Right ventricle myocardium superior (tissue), 1 donor: ENCODE data around the gene RPL4. TPM values are rescaled to one million over a fixed set of nuclear protein-coding genes. Genes with fewer than 3 reads are reported as not detected.
A peak's percentile ranks its signal among the peaks of the same experiment; 100 is the strongest.
"Not testable (repeated sequence)": the region's sequence is repeated elsewhere in the genome, so short reads cannot be mapped to it uniquely, and the experiment has no call there.

Source experiments
- ATAC-seq: fragments of 200-7000 bp; cut with Tn5 transposase; one replicate; pipeline ENCODE4 v1.9.1; 2020; ENCODE audit warnings: mild to moderate bottlenecking; ENCODE audit not compliant: poor library complexity
- DNase-seq: peaks from one replicate; pipeline ENCODE4 v3.0.0-alpha.2; 2020
- intact Hi-C: fragments of 100-400 bp; cut with DNase I; formaldehyde crosslinking; loops from one replicate; pipeline ENCODE4 v1.11.2; 2022
- total RNA-seq: library from RNA; stranded (reverse); fragmentation: NEBNext Ultra II Directional; extraction: Animal tissue kit (Norgen Biotek cat#: 25700); gene quantifications from one replicate; pipeline ENCODE4 v1.2.1, GENCODE V29; 2021
- donor health status: DM: no; HTN: yes; CAD: no; lungs with severe emphysema.

Gene RPL4
- total RNA-seq, 1 donor from 2014 or later, result 1,324 TPM

DNA sequence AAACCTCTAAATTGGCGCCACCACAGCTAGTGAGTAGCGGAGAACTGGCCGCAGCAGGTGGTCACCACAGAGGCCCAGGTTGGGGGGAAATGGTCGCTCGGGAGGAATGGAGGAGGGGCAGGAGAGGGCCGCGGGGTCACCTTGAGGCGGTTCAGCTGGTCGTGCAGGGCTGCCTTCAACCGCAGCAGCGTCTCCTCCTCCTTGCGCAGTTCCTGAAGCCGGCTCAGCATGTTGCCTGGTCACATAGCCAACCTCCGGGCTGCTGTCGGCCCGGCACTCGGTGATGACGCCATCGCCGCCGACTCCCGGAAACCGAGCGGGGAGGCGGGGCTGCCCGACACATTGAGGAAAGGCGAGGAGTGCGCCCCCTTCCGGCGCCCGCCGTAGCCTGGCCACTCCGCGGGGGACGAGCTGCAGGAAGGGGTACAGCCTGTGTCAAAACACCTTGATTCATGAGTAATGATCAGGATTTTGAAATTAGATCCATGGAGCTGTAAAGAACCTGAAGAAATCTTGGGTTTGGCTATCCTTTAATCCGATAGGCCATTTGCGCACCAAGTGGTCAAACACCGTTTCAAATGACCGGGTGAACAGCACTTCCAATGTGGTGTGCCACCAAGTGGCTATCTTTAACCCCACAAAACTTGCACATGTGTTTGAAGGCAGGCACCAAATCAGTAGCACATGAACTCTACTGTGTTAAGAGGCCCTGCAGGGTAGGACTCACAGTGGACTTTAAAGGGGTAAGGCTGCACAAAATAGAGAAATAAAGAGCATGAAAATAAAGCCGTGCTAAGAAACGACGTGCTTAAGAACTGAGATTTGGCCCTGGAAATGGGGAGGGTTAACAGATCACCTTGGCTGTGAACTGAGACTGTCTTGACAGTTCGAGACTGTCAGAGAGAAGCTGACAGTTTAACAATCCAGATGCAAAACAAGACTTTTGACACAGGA, 6.9 kb downstream of the RPL4 start, which contains the start of gene SNAPC5:
SNAPC5 (minus strand) TSS at position 261 of the 954 bp plus-strand sequence; CDS start at position 230, 31 bp downstream.
- ATAC-seq (peak; percentile 98), DNase-seq (peak; percentile 99)
- intact Hi-C loops, result loop anchor here (2.0 kb wide), 1 partner anchor 111 kb away; the partner anchor contains the start of gene MAP2K1

DNA sequence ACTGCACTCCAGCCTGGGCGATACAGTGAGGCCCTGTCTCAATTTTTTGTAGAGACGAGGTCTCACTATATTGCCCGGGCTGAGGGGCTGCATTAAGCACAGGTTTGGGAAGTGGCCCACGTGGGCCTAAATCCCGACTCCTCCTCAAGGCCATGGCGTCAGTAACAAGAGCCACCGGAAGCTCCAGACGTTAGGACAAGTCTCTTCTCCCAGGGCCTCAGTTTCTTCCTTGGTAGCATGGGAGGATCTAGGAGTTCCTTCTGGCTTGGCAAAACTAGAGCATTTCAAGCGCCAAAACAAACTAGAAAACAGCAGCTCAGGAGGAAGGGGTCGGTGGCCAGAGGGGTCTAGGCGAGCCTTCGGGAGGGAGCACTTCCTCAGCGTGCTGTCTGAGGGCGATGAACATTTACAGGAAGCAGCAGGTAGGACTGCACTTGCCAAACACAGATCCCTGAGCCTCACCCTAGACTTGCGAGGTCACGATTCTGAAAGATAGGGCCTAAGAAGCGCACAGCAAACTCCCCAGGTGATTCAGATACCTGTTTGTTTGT, 7.6 kb downstream of the RPL4 start:
- intact Hi-C loops, result no loop called here
- peak; percentile 16 for ATAC-seq
- no peak for DNase-seq

- ATAC-seq (no peak), DNase-seq (no peak)
- intact Hi-C loops, result no loop called here
These were observed 10.4 kb downstream of the RPL4 start for GRCh38 chr15:66494262-66494661.

GRCh38 chr15:66491846-66492245, 12.8 kb downstream of the RPL4 start:
- no peak for ATAC-seq
- DNase-seq, result no peak
- intact Hi-C loops, result no loop called here

DNA sequence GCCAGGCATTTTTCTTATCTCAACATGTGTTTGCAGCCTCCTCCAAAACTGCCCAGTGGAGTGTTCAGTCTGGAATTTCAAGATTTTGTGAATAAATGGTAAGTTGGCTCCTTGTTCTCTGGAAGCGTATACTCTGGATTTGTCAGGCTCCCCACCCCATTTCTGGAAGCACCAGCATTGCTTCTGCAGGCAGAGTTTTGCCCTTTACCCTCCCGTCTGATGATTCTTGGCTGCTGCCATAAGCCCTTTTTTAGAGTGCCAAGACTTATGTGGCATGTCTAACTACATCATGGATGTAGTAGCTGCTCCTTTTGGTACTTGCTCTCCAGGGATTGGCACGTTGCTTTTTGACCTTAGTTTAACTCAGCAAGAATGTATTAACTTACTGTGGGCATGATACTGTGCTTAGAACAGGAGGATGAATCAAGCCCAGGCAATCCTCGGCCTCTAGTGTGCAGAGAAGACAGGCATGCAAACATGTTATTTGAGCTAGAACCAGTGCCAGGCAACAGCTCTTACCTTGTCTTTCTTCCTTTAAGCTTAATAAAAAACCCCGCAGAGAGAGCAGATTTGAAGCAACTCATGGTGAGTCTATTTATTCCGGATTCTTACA, 15.4 kb downstream of the RPL4 start:
- intact Hi-C loops, result no loop called here
- no peak for DNase-seq
- ATAC-seq, result no peak

- DNase-seq (no peak), ATAC-seq (no peak)
- intact Hi-C loops, result no loop called here
These were observed 16.1 kb downstream of the RPL4 start for GRCh38 chr15:66488525-66488924.

GRCh38 chr15:66486887-66487286, 17.8 kb downstream of the RPL4 start:
- DNase-seq, result no peak
- ATAC-seq, result no peak
- intact Hi-C loops, result no loop called here

GRCh38 chr15:66484539-66485112, 20.0 kb downstream of the RPL4 start:
- DNase-seq, result no peak
- intact Hi-C loops, result no loop called here
- ATAC-seq, result no peak

DNA sequence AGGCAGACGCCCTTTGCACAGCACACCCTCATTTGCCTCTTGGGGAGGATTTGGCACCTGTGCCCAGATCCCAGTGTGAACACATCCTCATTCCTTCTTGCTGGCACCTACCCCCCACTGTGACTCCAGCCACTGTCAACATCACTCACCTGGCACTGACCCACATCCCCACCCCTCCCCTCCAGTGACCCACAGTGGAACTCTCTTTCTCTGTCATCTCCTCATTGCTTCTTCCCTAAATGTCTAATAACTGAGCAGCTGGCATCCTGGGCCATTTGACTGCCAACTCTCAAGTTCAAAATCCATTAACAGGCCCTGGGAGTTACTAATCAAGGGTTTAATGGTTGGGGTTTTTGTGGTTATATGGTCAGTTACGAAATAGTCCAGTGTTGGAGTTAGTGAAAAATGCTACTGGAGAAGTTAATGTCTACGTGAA, 21.5 kb downstream of the RPL4 start:
- intact Hi-C loops, result no loop called here
- ATAC-seq (peak; percentile 69), DNase-seq (no peak)

DNA sequence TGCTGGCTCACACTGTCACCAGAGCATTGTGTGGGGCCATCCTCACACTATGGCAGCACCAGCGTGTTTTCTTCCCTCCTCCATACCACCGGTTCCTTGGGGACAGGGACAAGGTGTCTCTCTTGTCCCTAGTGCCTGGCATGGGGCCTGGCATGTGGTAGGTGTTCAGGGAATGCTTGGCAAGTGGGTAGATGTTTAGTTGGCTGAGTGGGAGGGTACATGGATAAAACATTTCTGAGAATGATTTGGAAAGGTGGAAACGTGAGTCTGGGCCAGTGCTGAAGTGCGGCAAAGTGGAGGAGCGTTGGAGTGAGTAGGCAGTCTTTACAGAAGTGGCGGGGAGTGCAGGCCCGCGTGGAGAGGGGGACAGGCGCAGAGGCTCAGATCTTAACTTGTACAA, 22.1 kb downstream of the RPL4 start:
- intact Hi-C loops, result no loop called here
- ATAC-seq, result peak; percentile 77
- DNase-seq, result peak; percentile 50

DNA sequence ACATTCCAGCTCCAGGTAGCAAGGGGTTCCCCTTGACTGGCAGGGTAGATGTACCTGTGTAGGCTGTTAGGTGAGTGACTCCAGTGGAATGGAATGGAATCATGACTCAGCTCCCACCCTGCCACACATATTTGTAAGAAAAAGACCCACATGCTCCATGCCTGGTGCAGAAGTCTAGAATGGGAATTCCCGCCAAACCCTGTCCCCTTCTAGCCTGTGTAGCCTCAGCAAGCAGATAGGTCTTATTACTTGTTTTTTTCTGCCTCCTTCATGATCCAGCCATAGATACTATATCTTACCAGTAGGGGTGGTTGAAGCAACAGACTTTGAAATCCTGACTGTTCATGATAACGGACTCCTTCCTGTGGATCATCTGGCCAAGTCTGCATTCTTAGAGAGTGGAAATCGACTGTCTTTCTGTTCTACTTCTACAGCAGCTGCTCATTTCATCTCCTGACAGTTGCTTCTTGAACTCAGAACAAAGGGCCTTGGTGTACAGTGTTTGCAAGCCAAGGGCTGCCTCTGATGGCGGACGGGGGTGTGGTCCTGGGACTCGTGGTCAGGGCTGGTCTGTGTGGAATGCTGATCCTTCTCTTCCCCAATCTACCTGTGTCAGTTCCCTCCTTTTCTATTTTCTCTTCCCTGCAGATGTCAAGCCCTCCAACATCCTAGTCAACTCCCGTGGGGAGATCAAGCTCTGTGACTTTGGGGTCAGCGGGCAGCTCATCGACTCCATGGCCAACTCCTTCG, 23.4 kb downstream of the RPL4 start:
- DNase-seq, result no peak
- intact Hi-C loops, result no loop called here
- ATAC-seq, result no peak

DNA sequence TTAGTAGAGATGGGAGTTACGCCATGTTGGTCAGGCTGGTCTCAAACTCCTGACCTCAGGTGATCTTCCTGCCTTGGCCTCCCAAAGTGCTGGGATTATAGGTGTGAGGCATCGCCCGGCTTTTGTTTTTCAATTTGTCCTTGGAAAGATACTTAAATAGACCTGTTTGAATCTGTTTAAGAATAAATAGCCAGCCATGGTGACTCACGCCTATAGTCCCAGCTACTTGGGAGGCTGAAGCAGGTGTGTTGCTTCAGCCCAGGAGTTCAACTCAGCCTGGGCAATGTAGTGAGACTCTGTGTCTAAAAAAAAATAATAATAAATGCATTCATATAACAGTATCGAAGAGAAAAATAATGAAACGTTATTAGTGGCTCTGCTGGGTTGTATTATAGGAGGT, 24.4 kb downstream of the RPL4 start:
- no peak for ATAC-seq
- intact Hi-C loops, result no loop called here
- no peak for DNase-seq

DNA sequence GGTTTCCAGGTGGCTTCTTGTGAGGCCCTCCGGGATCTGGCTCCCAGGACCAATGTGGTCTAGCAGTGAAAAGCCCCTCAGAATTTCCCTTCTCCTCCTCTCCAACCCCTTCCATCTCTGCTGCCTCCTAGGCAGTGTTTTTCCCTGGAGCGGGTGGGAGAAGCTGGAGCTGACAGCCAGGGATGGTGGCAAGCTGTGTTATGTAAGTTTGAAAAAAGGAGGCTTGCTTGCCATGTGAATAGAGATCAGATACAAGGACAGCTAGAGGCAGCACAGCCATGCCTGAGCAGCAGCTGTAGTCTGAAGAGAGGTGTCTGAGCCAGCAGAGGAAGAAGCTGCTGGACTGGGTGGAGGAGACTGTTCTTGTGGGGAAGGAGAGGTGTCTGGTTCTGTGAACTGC, 27.6 kb downstream of the RPL4 start:
- ATAC-seq (no peak), DNase-seq (no peak)
- intact Hi-C loops, result no loop called here

DNA sequence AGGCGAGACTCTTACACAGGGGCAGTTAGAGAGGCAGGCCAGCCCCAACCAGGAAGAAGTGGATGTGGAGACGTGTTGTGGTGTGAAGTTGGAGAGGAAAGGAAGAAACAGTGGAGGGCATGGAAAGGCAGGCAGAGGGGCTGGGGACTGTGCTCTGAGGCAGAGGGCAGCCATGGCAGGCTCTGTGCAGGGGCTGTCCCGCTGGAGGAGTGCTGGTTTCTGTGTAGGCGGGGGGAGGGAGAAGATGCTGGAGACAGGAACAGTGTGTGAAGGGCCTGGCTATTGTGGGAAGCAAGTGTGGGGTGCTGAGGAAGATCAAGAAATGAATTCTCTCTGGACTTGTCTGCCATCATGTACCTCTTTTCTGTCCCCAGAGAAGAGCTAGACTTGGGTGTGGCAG, 28.1 kb downstream of the RPL4 start:
- ATAC-seq (no peak), DNase-seq (no peak)
- intact Hi-C loops, result no loop called here

GRCh38 chr15:66474963-66475362, 29.7 kb downstream of the RPL4 start:
- ATAC-seq (no peak), DNase-seq (no peak)
- intact Hi-C loops, result no loop called here

DNA sequence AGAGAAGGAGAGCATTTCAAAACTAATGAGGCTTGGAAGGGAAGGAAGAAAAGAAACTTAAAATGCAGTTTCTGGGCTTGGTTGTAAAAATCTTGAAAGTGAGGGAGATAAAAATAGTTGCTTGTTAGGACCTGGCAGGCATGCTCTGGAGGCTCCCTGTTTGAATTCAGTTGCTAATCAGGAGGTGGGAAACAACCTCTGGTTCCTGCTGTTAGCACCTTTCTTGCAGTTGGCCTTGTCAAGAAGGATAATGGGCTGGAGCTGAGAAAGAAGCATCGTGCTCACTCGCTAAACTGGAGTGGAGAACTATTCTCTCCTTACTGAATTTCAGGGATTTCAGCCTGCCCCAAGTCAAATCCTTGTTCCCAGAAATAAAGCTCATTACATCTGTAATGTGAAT, 30.5 kb downstream of the RPL4 start:
- ATAC-seq (no peak), DNase-seq (no peak)
- intact Hi-C loops, result no loop called here

DNA sequence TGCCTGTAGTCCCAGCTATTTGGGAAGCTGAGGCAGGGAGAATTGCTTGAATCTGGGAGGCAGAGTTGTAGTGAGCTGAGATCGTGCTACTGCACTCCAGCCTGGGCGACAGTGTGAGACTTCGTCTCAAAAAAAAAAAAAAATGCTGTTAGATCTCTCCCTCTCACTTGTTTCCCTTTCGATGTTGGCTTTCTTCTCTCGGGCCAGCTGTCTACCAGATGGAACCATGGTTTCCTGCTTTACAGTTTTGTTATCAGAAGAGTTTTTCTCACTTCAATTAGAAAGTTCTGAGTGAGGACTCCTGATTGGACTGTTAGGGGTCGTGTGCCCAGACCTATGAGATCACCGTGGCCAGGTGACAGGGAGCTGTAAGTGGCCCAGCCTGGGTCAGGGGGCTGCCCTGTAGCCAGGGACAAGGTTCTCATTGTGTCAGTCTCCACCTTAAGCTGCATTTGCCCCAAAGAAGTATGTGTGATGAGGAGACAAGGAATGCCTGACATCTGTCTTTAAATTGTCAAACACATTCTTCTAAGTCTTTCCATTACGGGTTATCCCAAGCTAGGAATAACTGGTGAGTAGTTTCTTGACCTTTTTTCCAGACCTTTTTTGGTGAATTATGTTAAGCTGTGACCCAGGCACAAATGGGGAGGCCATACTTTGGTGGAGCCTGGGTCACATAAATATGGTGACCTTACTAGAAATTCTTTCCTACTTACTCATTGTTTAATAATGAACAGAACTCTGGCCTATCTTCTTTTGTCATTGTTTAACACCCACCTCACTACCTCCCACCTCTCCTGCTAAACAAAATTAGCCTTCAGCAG, 32.3 kb downstream of the RPL4 start:
- ATAC-seq (peak; percentile 61), DNase-seq (no peak)
- intact Hi-C loops, result no loop called here

DNA sequence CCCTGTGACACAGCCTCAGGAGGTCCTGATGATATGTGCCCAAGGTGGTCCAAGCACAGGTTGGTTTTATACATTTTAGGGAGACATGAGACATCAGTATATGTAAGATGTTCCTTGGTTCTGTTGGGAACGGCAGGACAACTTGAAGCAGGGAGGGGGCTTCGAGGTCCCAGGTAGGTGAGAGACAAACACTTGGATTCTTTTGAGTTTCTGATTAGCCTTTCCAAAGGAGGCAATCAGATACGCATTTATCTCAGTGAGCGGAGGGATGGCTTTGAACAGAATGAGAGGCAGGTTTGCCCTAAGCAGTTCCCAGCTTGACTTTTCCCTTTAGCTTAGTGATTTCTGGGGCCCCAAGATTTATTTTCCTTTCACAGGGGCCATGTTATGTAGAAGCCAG, 33.8 kb downstream of the RPL4 start:
- intact Hi-C loops, DNase-seq: not testable (repeated sequence)

More for the DNA sequence above, 33.8 kb downstream of the RPL4 start:
- not testable (repeated sequence) for ATAC-seq
